Heart right ventricle (tissue), 16 donors: ENCODE measurements around the gene MAZ. TPM values are rescaled to one million over a fixed set of nuclear protein-coding genes. Genes with fewer than 3 reads are reported as not detected.

Experiments used
- ATAC-seq, 8 donors: fragments of 200-7000 bp; cut with Tn5 transposase; one replicate each; pipeline ENCODE4 v1.9.1; 2020; ENCODE audit warnings: mild to moderate bottlenecking in 8 of 8, moderate library complexity in 8 of 8, moderate number of reproducible peaks in 1 of 8
- DNase-seq, 2 donors: peaks; one replicate each; pipeline ENCODE4 v3.0.0-alpha.2; 2020
- H3K27ac ChIP-seq, 10 donors: fragments of 200-600 bp; sonication (generic) in 2 of 10; one replicate each; pipeline versions ENCODE4 v1.5.0 to v1.8.0; 2020 to 2022; ENCODE audit warnings: mild to moderate bottlenecking in 3 of 10
- H3K27me3 ChIP-seq, 7 donors: fragments of 200-600 bp; one replicate each; pipeline ENCODE4 v1.8.0; 2021 to 2022; ENCODE audit warnings: mild to moderate bottlenecking in 2 of 7
- H3K36me3 ChIP-seq, 9 donors: fragments of 200-600 bp; sonication (generic) in 1 of 9; one replicate each; pipeline versions ENCODE4 v1.5.0 to v1.8.0; 2020 to 2022; ENCODE audit warnings: mild to moderate bottlenecking in 2 of 9
- H3K4me1 ChIP-seq, 9 donors: fragments of 200-600 bp; sonication (generic) in 1 of 9; one replicate each; pipeline versions ENCODE4 v1.5.0 to v1.8.0; 2020 to 2022; ENCODE audit warnings: mild to moderate bottlenecking in 4 of 9
- H3K4me3 ChIP-seq, 10 donors: fragments of 200-600 bp; sonication (generic) in 2 of 10; one replicate each; pipeline versions ENCODE4 v1.5.0 to v1.8.0; 2020 to 2022; ENCODE audit warnings: mild to moderate bottlenecking in 7 of 10, moderate library complexity in 2 of 10
- H3K9me3 ChIP-seq, 11 donors: fragments of 200-600 bp in 10 of 11; sonication (generic) in 2 of 11; one replicate each; pipeline versions ENCODE4 v1.5.0 to v1.8.0; 2013 to 2022; ENCODE audit warnings: mild to moderate bottlenecking in 2 of 11, control low read depth in 1 of 11, moderate library complexity in 1 of 11
- WGBS, 2 donors: extraction: QIAGEN DNeasy Blood & Tissue Kit; methylation state at CpG; one replicate each; pipeline ENCODE4 v1.1.7; 2013; ENCODE audit warnings: inconsistent platforms in 1 of 2; 5-methylcytosine and 5-hydroxymethylcytosine counted together
- intact Hi-C, 10 donors: fragments of 100-400 bp; cut with DNase I; formaldehyde crosslinking; loops; one replicate each; pipeline versions ENCODE4 v1.11.1 to v1.14.2; 2022
- polyA plus RNA-seq, 2 donors: library from polyadenylated mRNA; stranded (reverse); fragments of 200-250 nt; gene quantifications; one replicate each; pipeline ENCODE4 v1.2.3, GENCODE V29; 2013
- total RNA-seq, 10 donors: library from RNA; stranded (reverse); fragmentation: NEBNext Ultra II Directional in 3 of 10; extraction: Animal tissue kit (Norgen Biotek cat#: 25700) in 3 of 10; gene quantifications; one replicate each; pipeline versions ENCODE4 v1.2.1 to v1.2.4, GENCODE V29; 2021 to 2023
- TF ChIP-seq, protein P1 (sequence below), 9 donors: fragments of 200-600 bp; sonication (generic) in 2 of 9; IDR thresholded peaks; one replicate each; pipeline versions ENCODE4 v1.5.0 to v1.8.0; 2021 to 2022; ENCODE audit warnings: antibody characterized with exemption in 9 of 9, mild to moderate bottlenecking in 5 of 9, moderate library complexity in 1 of 9
- donor health status: Arrhythmogenic right ventricular cardiomyopathy.
- donor health status: ischemic (EF 13 %, LVEDD 7.1; RV severe dilation, severe dysfunction).
- donor health status: healthy with polysubstance abuse.
- donor health status: DM: no; HTN: yes; CAD: no.
- donor health status: DM: no; HTN: no; CAD: no.
- donor health status: ischemic (EF 25% LVEDD 6.9; RV normal size, moderate dysfunction).
- donor health status: ischemic (EF 25% LVEDD 5.7; RV mildly dilated, moderate dysfunction).
- donor health status: healthy.
- donor health status: DM: yes; HTN: yes; CAD: no.
- donor health status: Ischemic cardiomyopathy.
- donor health status: ischemic (EF 35%, LVEDD 5.7; RV mildly dilated, moderate dysfunction).
- donor health status: nonischemic (EF 11% LVEDD 7.7; RV severe dilation, severe dysfunction).
- donor health status: DM: yes; HTN: yes; CAD: no.
- donor health status: PGD.
- donor health status: ischemic (EF 29% LVEDD 5.4; RV normal size, mild dysfunction).
- donor health status: nonischemic (EF 23%, LVEDD 6.1; RV moderate dilation, normal function).

The MAZ gene
- total and polyA plus RNA-seq, 12 donors = 44.2 to 115 (median 66.3) TPM

DNA sequence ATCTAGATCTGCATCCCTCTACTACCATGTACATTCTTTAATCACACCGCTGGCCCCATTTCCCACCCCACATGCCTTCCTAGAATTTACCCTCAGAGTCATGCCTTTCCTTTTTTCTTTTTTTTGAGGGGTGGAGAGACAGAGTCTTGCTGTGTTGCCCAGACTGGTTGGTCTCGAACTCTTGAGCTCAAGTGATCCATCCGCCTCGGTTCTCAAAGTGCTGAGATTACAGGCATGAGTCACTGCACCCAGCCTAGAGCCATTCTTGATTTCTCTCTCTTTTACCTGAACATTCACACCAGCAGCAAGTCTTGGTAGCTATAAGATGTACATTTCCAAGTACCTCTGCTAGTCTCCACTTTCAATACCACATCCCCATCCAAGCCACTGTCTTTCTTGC is 11.8 kb downstream of the MAZ start:
- Histone ChIP-seq H3K27me3 (no peaks in the 10 kb centered on the region), H3K4me1 (peaks cover 18 to 80% (median 67%) of the 10 kb centered on the region in 9 donors), H3K27ac (peak overlapping the region in 2 of 10 donors; percentile 2 to 96), H3K9me3 (no peaks in the 10 kb centered on the region), H3K36me3 (peaks cover 0 to 30% (median 0%) of the 10 kb centered on the region in 9 donors), H3K4me3 (no peak overlapping the region)
- no peak for DNase-seq
- ATAC-seq = no peak
- TF ChIP-seq, protein P1, sequence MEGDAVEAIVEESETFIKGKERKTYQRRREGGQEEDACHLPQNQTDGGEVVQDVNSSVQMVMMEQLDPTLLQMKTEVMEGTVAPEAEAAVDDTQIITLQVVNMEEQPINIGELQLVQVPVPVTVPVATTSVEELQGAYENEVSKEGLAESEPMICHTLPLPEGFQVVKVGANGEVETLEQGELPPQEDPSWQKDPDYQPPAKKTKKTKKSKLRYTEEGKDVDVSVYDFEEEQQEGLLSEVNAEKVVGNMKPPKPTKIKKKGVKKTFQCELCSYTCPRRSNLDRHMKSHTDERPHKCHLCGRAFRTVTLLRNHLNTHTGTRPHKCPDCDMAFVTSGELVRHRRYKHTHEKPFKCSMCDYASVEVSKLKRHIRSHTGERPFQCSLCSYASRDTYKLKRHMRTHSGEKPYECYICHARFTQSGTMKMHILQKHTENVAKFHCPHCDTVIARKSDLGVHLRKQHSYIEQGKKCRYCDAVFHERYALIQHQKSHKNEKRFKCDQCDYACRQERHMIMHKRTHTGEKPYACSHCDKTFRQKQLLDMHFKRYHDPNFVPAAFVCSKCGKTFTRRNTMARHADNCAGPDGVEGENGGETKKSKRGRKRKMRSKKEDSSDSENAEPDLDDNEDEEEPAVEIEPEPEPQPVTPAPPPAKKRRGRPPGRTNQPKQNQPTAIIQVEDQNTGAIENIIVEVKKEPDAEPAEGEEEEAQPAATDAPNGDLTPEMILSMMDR (IDR thresholded peaks at IDR 0.05) = no peak
- intact Hi-C loops = loop anchor here in 6 of 10 donors (5.0 to 10.0 kb wide), 5 partner anchors 44 to 837 kb away; partner anchors contain the start of genes CDIPT (in 4 of the 6), FBRS (in 1 of the 6), HIRIP3 (in 1 of the 6) and INO80E (in 1 of the 6)
- 91% methylated on average over 4 of the region's 4 CpGs for WGBS, 2 donors

DNA sequence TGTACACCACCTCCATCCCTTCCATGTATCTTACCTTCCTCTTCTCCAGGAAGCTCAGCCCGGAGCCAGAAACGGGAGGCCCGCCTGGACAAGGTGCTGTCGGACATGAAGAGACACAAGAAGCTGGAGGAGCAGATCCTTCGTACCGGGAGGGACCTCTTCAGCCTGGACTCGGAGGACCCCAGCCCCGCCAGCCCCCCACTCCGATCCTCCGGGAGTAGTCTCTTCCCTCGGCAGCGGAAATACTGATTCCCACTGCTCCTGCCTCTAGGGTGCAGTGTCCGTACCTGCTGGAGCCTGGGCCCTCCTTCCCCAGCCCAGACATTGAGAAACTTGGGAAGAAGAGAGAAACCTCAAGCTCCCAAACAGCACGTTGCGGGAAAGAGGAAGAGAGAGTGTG is 13.2 kb downstream of the MAZ start:
- intact Hi-C loops = loop anchor here in 6 of 10 donors (5.0 to 10.0 kb wide), 5 partner anchors 43 to 835 kb away; partner anchors contain the start of genes CDIPT (in 4 of the 6), FBRS (in 1 of the 6), HIRIP3 (in 1 of the 6) and INO80E (in 1 of the 6)
- DNase-seq = no peak
- H3K27ac ChIP-seq = peak overlapping the region in 5 of 10 donors; percentile 75 to 94 (median 88)
- no peaks in the 10 kb centered on the region for H3K27me3 ChIP-seq
- TF ChIP-seq, protein P1 (IDR thresholded peaks at IDR 0.05) = no peak
- peak overlapping the region in 3 of 10 donors; percentile 67 to 81 (median 76) for H3K4me3 ChIP-seq
- peaks cover 0 to 35% (median 0%) of the 10 kb centered on the region in 9 donors for H3K36me3 ChIP-seq
- no peaks in the 10 kb centered on the region for H3K9me3 ChIP-seq
- WGBS, 2 donors = 83 to 85% methylated on average over 15 of the region's 15 CpGs
- H3K4me1 ChIP-seq = peaks cover 18 to 83% (median 74%) of the 10 kb centered on the region in 9 donors
- no peak for ATAC-seq

DNA sequence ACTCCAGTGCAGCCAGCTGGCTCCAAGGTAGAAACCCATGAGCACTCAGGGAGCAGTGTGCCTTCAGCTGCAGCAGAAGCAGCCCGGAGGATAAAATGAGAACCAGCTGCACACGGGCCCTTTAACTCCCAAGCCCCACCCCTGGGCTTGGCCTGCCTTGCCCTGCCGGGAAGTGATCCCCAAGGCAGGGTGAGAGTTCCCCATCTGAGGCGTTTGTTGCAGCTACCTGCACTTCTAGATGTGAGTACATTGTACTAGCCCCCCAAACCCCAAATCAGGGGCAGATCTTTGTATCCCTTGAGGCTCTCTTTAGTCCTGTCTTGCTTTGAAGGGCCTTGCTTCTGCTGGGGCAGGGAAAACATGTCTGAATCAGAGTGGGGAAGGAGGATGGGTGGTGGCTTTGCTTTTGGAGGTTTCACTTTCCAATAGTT is 14.0 kb downstream of the MAZ start, which contains the start of gene MVP:
TSS of gene MVP (plus strand) at position 192 of the 431 bp plus-strand sequence. CDS start 10,088 bp downstream, outside the sequence.
- peak; percentile 62 to 63 for DNase-seq
- peak within 1 kb of the TSS; percentile 66 to 94 (median 87) for H3K27ac ChIP-seq
- intact Hi-C loops = loop anchor here in 1 of 10 donors (5.0 kb wide), 1 partner anchor 42 kb away; the partner anchor contains the start of gene CDIPT
- WGBS, 2 donors = 0% methylated on average over 4 of the region's 4 CpGs
- TF ChIP-seq, protein P1 (IDR thresholded peaks at IDR 0.05) = no peak
- H3K9me3 ChIP-seq = no peaks in the 10 kb centered on the region
- peak; percentile 9 to 47 (median 37) for ATAC-seq
- peaks cover 0 to 35% (median 0%) of the 10 kb centered on the region in 9 donors for H3K36me3 ChIP-seq
- H3K4me3 ChIP-seq = peak within 1 kb of the TSS; percentile 44 to 82 (median 72)
- H3K27me3 ChIP-seq = no peaks in the 10 kb centered on the region
- H3K4me1 ChIP-seq = peaks cover 19 to 83% (median 74%) of the 10 kb centered on the region in 9 donors

DNA sequence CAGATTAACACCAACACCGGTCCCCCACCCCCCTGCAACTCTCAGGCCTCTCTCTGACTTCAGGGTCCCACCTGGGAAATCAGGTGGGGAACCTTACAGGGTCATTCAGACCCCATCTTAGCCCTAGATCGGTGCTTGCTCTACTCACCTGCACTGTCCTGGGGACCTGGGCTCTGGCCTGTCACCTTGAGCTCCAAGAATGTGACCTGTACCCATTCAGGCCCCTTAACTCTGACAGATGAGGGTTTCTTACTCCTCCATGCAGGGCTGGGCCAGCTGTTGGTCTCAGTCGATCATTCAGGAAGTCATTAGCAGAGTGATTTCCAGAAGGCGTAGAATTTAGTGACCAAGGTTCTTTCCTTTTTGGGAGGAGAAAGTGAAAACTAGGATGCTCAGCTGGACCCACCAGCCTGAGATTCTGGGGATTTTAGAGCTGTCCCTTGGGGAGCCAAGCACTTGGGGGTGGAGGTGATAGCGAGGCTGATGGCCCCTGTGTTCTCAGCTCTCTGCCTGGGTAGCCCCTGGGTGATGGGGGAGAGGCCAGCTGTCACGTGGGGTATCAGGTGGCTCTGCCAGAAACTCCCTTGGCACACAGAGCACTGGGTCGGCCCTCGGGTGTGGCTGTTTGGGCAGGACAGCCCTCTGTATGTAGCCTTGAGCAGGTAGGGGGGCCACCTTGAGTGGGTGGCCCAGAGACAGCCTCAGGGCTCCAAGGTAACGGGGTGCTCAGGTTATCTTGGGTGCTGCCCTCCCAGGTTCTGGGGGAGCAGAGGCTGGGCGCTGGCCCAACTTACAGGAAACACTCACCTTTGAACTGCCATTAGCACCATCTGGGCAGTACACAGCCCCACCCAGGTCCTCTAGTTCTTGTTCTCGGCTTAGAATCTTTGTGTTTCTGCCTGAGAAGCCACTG is 14.7 kb downstream of the MAZ start:
- Histone ChIP-seq H3K27me3 (no peaks in the 10 kb centered on the region), H3K4me1 (peaks cover 25 to 86% (median 79%) of the 10 kb centered on the region in 9 donors), H3K4me3 (peak overlapping the region; percentile 44 to 82 (median 72)), H3K9me3 (no peaks in the 10 kb centered on the region), H3K27ac (peak overlapping the region; percentile 66 to 94 (median 87)), H3K36me3 (peaks cover 0 to 35% (median 0%) of the 10 kb centered on the region in 9 donors)
- intact Hi-C loops = loop anchor here in 1 of 10 donors (5.0 kb wide), 1 partner anchor 41 kb away; the partner anchor contains the start of gene CDIPT
- WGBS, 2 donors = 32 to 41% methylated on average over 11 of the region's 11 CpGs
- TF ChIP-seq, protein P1 (IDR thresholded peaks at IDR 0.05) = no peak
- DNase-seq (peak in 1 of 2 donors; percentile 23), ATAC-seq (peak in 2 of 8 donors; percentile 3 to 5)
